ENCODE measurements around the gene HOPX.

HOPX gene

DNA sequence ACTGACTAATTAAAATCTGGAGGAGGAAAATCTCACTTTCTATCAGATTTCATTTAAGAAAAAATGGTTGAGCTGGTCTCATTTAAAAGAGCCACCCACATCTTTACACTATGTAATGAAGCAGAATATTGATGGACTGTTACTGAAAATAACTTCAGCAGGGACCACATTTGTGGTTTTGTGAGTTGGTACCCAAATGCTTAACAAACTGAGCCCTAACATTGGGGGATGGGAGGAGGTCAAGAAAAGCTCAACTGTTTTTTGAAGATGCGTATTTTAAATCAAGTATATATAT is 30.1 kb downstream of the HOPX start:
- FAIRE-seq, result no peak
- TF ChIP-seq POLR2A (IDR thresholded peaks at IDR 0.05; ENCODE audit: low read depth, low read length), result no peak
- TF ChIP-seq POLR2AphosphoS5 (IDR thresholded peaks at IDR 0.05; ENCODE audit: low read depth, low read length), result no peak
- TF ChIP-seq TAF1 (IDR thresholded peaks at IDR 0.05; ENCODE audit: borderline replicate concordance, low read depth, low read length), result no peak
- DNase-seq (ENCODE audit: insufficient read length), result no peak

GRCh38 chr4:56650262-56651055 is 30.6 kb downstream of the HOPX start:
- DNase-seq (ENCODE audit: insufficient read length), result no peak
- TF ChIP-seq POLR2AphosphoS5 (IDR thresholded peaks at IDR 0.05; ENCODE audit: low read depth, low read length) (no peak), POLR2A (IDR thresholded peaks at IDR 0.05; ENCODE audit: low read depth, low read length) (no peak), TAF1 (IDR thresholded peaks at IDR 0.05; ENCODE audit: borderline replicate concordance, low read depth, low read length) (no peak)
- no peak for FAIRE-seq

GRCh38 chr4:56649445-56650261 is 31.4 kb downstream of the HOPX start:
- DNase-seq (ENCODE audit: insufficient read length) (no peak), FAIRE-seq (no peak)
- TF ChIP-seq POLR2AphosphoS5 (IDR thresholded peaks at IDR 0.05; ENCODE audit: low read depth, low read length) (no peak), POLR2A (IDR thresholded peaks at IDR 0.05; ENCODE audit: low read depth, low read length) (no peak), TAF1 (IDR thresholded peaks at IDR 0.05; ENCODE audit: borderline replicate concordance, low read depth, low read length) (no peak)

- FAIRE-seq (no peak), DNase-seq (ENCODE audit: insufficient read length) (no peak)
- no peak for TF ChIP-seq POLR2A (IDR thresholded peaks at IDR 0.05; ENCODE audit: low read depth, low read length)
- TF ChIP-seq POLR2AphosphoS5 (IDR thresholded peaks at IDR 0.05; ENCODE audit: low read depth, low read length), result no peak
- TF ChIP-seq TAF1 (IDR thresholded peaks at IDR 0.05; ENCODE audit: borderline replicate concordance, low read depth, low read length), result no peak
Observed at GRCh38 chr4:56648824-56649151, 32.3 kb downstream of the HOPX start.

DNA sequence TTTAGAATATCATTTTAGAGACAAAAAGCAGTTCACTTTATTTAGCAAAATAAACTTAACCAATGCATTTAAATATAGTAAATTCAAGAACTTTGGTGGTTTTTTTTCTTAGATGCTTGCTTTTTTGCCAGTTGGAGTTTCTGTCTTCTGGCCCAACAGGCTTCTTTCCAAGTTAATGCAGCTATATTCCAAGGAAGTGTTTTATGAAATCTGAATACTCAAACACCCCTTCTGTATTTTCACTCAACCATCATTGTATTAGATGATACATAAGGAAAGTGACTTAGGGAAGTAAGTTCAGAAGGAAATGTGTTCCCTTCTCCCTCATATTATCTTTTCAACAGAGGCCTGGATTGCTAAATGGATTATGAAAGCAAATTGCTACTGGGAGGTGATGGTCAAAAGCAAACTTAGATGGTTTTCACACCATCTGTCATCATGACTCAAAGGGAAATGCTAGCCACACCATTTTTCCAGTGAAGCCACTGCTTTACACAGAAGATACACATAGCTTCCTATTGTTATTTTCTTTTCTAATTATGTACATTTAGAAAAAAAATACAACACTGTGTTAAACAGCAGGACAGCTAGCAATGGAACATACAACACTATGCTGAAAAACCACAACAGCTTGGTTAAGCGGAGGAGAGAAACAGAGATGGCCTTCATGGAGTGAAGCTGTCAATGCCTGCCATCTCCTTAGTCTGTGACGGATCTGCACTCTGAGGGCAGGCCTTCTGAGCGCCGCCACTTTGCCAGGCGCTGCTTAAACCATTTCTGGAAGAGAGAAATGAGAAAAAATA is 32.9 kb downstream of the HOPX start:
- FAIRE-seq (no peak), DNase-seq (ENCODE audit: insufficient read length) (no peak)
- TF ChIP-seq TAF1 (IDR thresholded peaks at IDR 0.05; ENCODE audit: borderline replicate concordance, low read depth, low read length) (no peak), POLR2AphosphoS5 (IDR thresholded peaks at IDR 0.05; ENCODE audit: low read depth, low read length) (no peak), POLR2A (IDR thresholded peaks at IDR 0.05; ENCODE audit: low read depth, low read length) (no peak)

DNA sequence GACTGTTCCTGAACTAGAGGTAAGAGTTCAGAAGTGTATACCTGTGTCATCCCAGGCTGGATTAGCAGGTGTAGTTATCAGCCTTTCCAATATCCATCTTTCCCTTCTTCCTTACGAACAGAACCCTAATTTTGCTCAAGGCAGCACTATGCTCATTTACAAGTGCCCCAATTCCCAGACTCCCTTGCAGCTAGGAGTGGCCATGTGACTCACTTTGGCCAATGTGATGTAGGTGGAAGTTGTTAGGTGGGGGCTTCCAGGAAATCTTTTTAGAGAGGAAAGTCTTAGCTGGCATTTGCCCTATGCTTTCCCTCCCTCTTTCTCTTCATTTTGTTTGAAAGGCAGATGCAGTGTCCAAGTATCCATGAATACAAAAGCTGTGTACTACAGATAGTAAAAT is 34.8 kb downstream of the HOPX start:
- no peak for DNase-seq (ENCODE audit: insufficient read length)
- no peak for FAIRE-seq
- no peak for TF ChIP-seq POLR2AphosphoS5 (IDR thresholded peaks at IDR 0.05; ENCODE audit: low read depth, low read length)
- no peak for TF ChIP-seq TAF1 (IDR thresholded peaks at IDR 0.05; ENCODE audit: borderline replicate concordance, low read depth, low read length)
- no peak for TF ChIP-seq POLR2A (IDR thresholded peaks at IDR 0.05; ENCODE audit: low read depth, low read length)

- DNase-seq (ENCODE audit: insufficient read length) (no peak), FAIRE-seq (no peak)
- TF ChIP-seq POLR2A (IDR thresholded peaks at IDR 0.05; ENCODE audit: low read depth, low read length), result no peak
- no peak for TF ChIP-seq TAF1 (IDR thresholded peaks at IDR 0.05; ENCODE audit: borderline replicate concordance, low read depth, low read length)
- no peak for TF ChIP-seq POLR2AphosphoS5 (IDR thresholded peaks at IDR 0.05; ENCODE audit: low read depth, low read length)
Observed at GRCh38 chr4:56643596-56643995, 37.5 kb downstream of the HOPX start.

- no peak for DNase-seq (ENCODE audit: insufficient read length)
- FAIRE-seq, result no peak
- TF ChIP-seq TAF1 (IDR thresholded peaks at IDR 0.05; ENCODE audit: borderline replicate concordance, low read depth, low read length) (no peak), POLR2A (IDR thresholded peaks at IDR 0.05; ENCODE audit: low read depth, low read length) (no peak), POLR2AphosphoS5 (IDR thresholded peaks at IDR 0.05; ENCODE audit: low read depth, low read length) (no peak)
Observed at GRCh38 chr4:56641494-56642051, 39.5 kb downstream of the HOPX start.

- no peak for DNase-seq (ENCODE audit: insufficient read length)
- no peak for FAIRE-seq
- TF ChIP-seq POLR2A (IDR thresholded peaks at IDR 0.05; ENCODE audit: low read depth, low read length) (no peak), TAF1 (IDR thresholded peaks at IDR 0.05; ENCODE audit: borderline replicate concordance, low read depth, low read length) (no peak), POLR2AphosphoS5 (IDR thresholded peaks at IDR 0.05; ENCODE audit: low read depth, low read length) (no peak)
Observed at GRCh38 chr4:56640621-56641493, 40.2 kb downstream of the HOPX start.

DNA sequence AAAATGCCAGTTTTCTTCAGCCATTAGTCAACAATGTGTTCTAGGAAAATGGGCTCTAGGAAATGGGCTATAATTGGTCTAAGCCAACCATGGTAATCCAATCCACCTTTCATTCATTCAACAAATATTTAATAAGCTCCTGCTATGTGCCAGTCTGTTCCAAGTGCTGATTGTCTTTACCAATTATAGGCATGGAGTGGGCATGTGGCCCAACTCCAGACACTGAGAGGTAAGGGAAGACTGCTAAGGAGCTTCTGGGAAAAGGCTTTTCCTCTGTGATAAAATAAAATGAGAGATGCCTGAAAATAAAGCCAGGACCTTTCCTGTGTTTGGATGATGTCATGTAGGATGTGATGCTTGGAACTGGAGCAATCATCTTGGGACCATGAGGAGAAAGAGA is 43.3 kb downstream of the HOPX start:
- no peak for TF ChIP-seq POLR2AphosphoS5 (IDR thresholded peaks at IDR 0.05; ENCODE audit: low read depth, low read length)
- no peak for TF ChIP-seq TAF1 (IDR thresholded peaks at IDR 0.05; ENCODE audit: borderline replicate concordance, low read depth, low read length)
- TF ChIP-seq POLR2A (IDR thresholded peaks at IDR 0.05; ENCODE audit: low read depth, low read length), result no peak
- FAIRE-seq, result no peak
- DNase-seq (ENCODE audit: insufficient read length), result no peak

All from GM12892 (cell line).